IPS-NIHi7 (cell line): ENCODE results near the gene KRTAP10-6.

Source experiments
- DNase-seq: peaks from one replicate; pipeline ENCODE4 v3.0.0; 2012; ENCODE audit warnings: mixed read lengths; ENCODE audit errors: extremely low spot score

Gene KRTAP10-6

GRCh38 chr21:44557491-44558328, 34.6 kb downstream of the KRTAP10-6 start:
- DNase-seq = no peak

GRCh38 chr21:44556879-44557278, 35.4 kb downstream of the KRTAP10-6 start:
- no peak for DNase-seq

GRCh38 chr21:44555200-44555875, 37.0 kb downstream of the KRTAP10-6 start:
- DNase-seq = no peak

- DNase-seq = no peak
Measured at GRCh38 chr21:44552681-44553080, 39.6 kb downstream of the KRTAP10-6 start.

- peak; percentile 5 for DNase-seq
Measured at GRCh38 chr21:44552136-44552535, 40.2 kb downstream of the KRTAP10-6 start.

GRCh38 chr21:44551340-44551961, 40.9 kb downstream of the KRTAP10-6 start, which contains the start of gene KRTAP10-2:
Gene KRTAP10-2 (minus strand): TSS chr21:44551505. CDS start chr21:44551458, 47 bp downstream.
- peak; percentile 7 for DNase-seq

GRCh38 chr21:44550807-44551206, 41.5 kb downstream of the KRTAP10-6 start:
- peak; percentile 1 for DNase-seq

- peak; percentile 13 for DNase-seq
Measured at GRCh38 chr21:44550285-44550684, 42.0 kb downstream of the KRTAP10-6 start.

- DNase-seq = peak; percentile 15
Measured at GRCh38 chr21:44549525-44550211, 42.6 kb downstream of the KRTAP10-6 start.

- peak; percentile 47 for DNase-seq
Measured at GRCh38 chr21:44548922-44549321, 43.4 kb downstream of the KRTAP10-6 start.

- no peak for DNase-seq
Measured at GRCh38 chr21:44548381-44548780, 43.9 kb downstream of the KRTAP10-6 start.

- DNase-seq = no peak
Measured at GRCh38 chr21:44547656-44548331, 44.5 kb downstream of the KRTAP10-6 start.

GRCh38 chr21:44544566-44544965, 47.7 kb downstream of the KRTAP10-6 start:
- no peak for DNase-seq

GRCh38 chr21:44542716-44543115, 49.6 kb downstream of the KRTAP10-6 start:
- no peak for DNase-seq
